Hepatocyte (in vitro differentiated cells): ENCODE results near the gene ULBP2. TPM values are rescaled to one million over a fixed set of nuclear protein-coding genes. Genes with fewer than 3 reads are reported as not detected.

Experiments
- DNase-seq: peaks from one replicate; pipeline ENCODE4 v3.0.0-alpha.2; 2016; ENCODE audit warnings: low spot score
- H2AFZ ChIP-seq: fragments of 200-600 bp; sonication (generic); 2 replicates; pipeline ENCODE4 v1.6.0; 2016; ENCODE audit warnings: antibody characterized with exemption, mild to moderate bottlenecking
- H3K27ac ChIP-seq: fragments of 200-600 bp; sonication (generic); 2 replicates; pipeline ENCODE4 v1.5.1; 2016; ENCODE audit warnings: mild to moderate bottlenecking
- H3K27me3 ChIP-seq: fragments of 200-600 bp; sonication (generic); 2 replicates; pipeline ENCODE4 v1.6.1; 2016
- H3K36me3 ChIP-seq: fragments of 200-600 bp; sonication (generic); replicated peaks from 2 replicates; pipeline ENCODE4 v1.5.1; 2016; ENCODE audit warnings: low read depth; ENCODE audit not compliant: insufficient read depth
- H3K4me1 ChIP-seq: fragments of 200-600 bp; sonication (generic); 2 replicates; pipeline ENCODE4 v1.5.1; 2016; ENCODE audit warnings: mild to moderate bottlenecking, moderate library complexity; ENCODE audit not compliant: insufficient read depth
- H3K4me2 ChIP-seq: fragments of 200-600 bp; sonication (generic); 2 replicates; pipeline ENCODE4 v1.6.0; 2016
- H3K4me3 ChIP-seq: fragments of 200-600 bp; sonication (generic); 2 replicates; pipeline ENCODE4 v1.5.1; 2016; ENCODE audit warnings: mild to moderate bottlenecking
- H3K79me2 ChIP-seq: fragments of 200-600 bp; sonication (generic); 2 replicates; pipeline ENCODE4 v1.6.0; 2017; ENCODE audit warnings: mild to moderate bottlenecking
- H3K9me2 ChIP-seq: fragments of 200-600 bp; sonication (generic); replicated peaks from 2 replicates; pipeline ENCODE4 v1.6.0; 2017; ENCODE audit warnings: mild to moderate bottlenecking; ENCODE audit not compliant: insufficient read depth
- H3K9me3 ChIP-seq: fragments of 200-600 bp; sonication (generic); 2 replicates; pipeline ENCODE4 v1.5.1; 2016; ENCODE audit warnings: low read depth, mild to moderate bottlenecking
- H4K20me1 ChIP-seq: fragments of 200-600 bp; sonication (generic); 2 replicates; pipeline ENCODE4 v1.6.0; 2016; ENCODE audit warnings: mild to moderate bottlenecking; ENCODE audit not compliant: insufficient read depth, poor library complexity, severe bottlenecking
- CTCF ChIP-seq: fragments of 200-600 bp; sonication (generic); IDR thresholded peaks from 2 replicates; pipeline ENCODE4 v1.5.1; 2016; ENCODE audit warnings: antibody characterized with exemption, mild to moderate bottlenecking; ENCODE audit not compliant: poor library complexity
- EZH2 ChIP-seq: fragments of 200-600 bp; sonication (generic); IDR thresholded peaks from 2 replicates; pipeline ENCODE4 v1.6.1; 2016; ENCODE audit warnings: antibody characterized with exemption, mild to moderate bottlenecking, borderline replicate concordance
- EZH2phosphoT487 ChIP-seq: fragments of 200-600 bp; sonication (generic); IDR thresholded peaks from one replicate; pipeline ENCODE4 v1.6.1; 2018; ENCODE audit warnings: antibody characterized with exemption, mild to moderate bottlenecking, low read depth, moderate library complexity; ENCODE audit not compliant: unreplicated experiment, severe bottlenecking
- WGBS: methylation state at CpG from one replicate; pipeline ENCODE4 v1.1.6; 2016; ENCODE audit warnings: low lambda C conversion rate; ENCODE audit errors: missing lambda C conversion rate; 5-methylcytosine and 5-hydroxymethylcytosine counted together
- polyA plus RNA-seq: library from polyadenylated mRNA; unstranded; fragments of >200 nt; fragmentation: Nextera tagmentation; extraction: Ambion mirVana; gene quantifications from 2 replicates; pipeline ENCODE4 v1.2.1, GENCODE V29; 2016
- total RNA-seq: library from RNA; depleted of rRNA; stranded (reverse); fragments of >200 nt; gene quantifications from 2 replicates; pipeline ENCODE4 v1.2.3, GENCODE V29; 2014

ULBP2 gene
- total and polyA plus RNA-seq, 2 experiments from 2014 or later: 0.10 to 0.15 TPM

- no peaks in the 10 kb centered on the region for H3K79me2 ChIP-seq
- H3K4me3 ChIP-seq: no peak overlapping the region
- no peaks in the 10 kb centered on the region for H3K9me2 ChIP-seq
- H4K20me1 ChIP-seq: no peaks in the 10 kb centered on the region
- no peak for TF ChIP-seq EZH2phosphoT487
- TF ChIP-seq EZH2: no peak
- TF ChIP-seq CTCF: no peak
- no peaks in the 10 kb centered on the region for H3K9me3 ChIP-seq
- no peaks in the 10 kb centered on the region for H3K27me3 ChIP-seq
- WGBS: 93% methylated on average over 9 of the region's 9 CpGs
- H3K4me1 ChIP-seq: peaks cover 7% of the 10 kb centered on the region
- H3K4me2 ChIP-seq: no peak overlapping the region
- no peaks in the 10 kb centered on the region for H3K36me3 ChIP-seq
- no peak overlapping the region for H3K27ac ChIP-seq
- no peak for DNase-seq
- H2AFZ ChIP-seq: no peak overlapping the region
Measured at GRCh38 chr6:149898966-149899365, 42.8 kb upstream of the ULBP2 start.

GRCh38 chr6:149899486-149899885 is 42.3 kb upstream of the ULBP2 start:
- H3K9me3 ChIP-seq: no peaks in the 10 kb centered on the region
- WGBS: 82% methylated on average over 6 of the region's 6 CpGs
- TF ChIP-seq EZH2phosphoT487 (no peak), CTCF (no peak), EZH2 (no peak)

GRCh38 chr6:149899926-149900619 is 41.7 kb upstream of the ULBP2 start:
- H3K4me1 ChIP-seq: peaks cover 7% of the 10 kb centered on the region
- DNase-seq: no peak
- no peak overlapping the region for H3K4me2 ChIP-seq
- no peak overlapping the region for H2AFZ ChIP-seq
- no peaks in the 10 kb centered on the region for H3K27me3 ChIP-seq
- no peaks in the 10 kb centered on the region for H3K79me2 ChIP-seq
- H3K36me3 ChIP-seq: no peaks in the 10 kb centered on the region
- TF ChIP-seq EZH2 (no peak), CTCF (no peak), EZH2phosphoT487 (no peak)
- H3K9me3 ChIP-seq: no peaks in the 10 kb centered on the region
- 75% methylated on average over 7 of the region's 7 CpGs for WGBS
- H3K9me2 ChIP-seq: no peaks in the 10 kb centered on the region
- H3K27ac ChIP-seq: no peak overlapping the region
- H4K20me1 ChIP-seq: no peaks in the 10 kb centered on the region
- no peak overlapping the region for H3K4me3 ChIP-seq

More at GRCh38 chr6:149899486-149899885, 42.3 kb upstream of the ULBP2 start:
- no peak overlapping the region for H3K4me3 ChIP-seq
- no peaks in the 10 kb centered on the region for H3K79me2 ChIP-seq
- no peak for DNase-seq
- no peaks in the 10 kb centered on the region for H3K27me3 ChIP-seq
- H2AFZ ChIP-seq: no peak overlapping the region
- no peaks in the 10 kb centered on the region for H4K20me1 ChIP-seq
- H3K27ac ChIP-seq: no peak overlapping the region
- H3K4me2 ChIP-seq: no peak overlapping the region
- H3K9me2 ChIP-seq: no peaks in the 10 kb centered on the region
- peaks cover 7% of the 10 kb centered on the region for H3K4me1 ChIP-seq
- H3K36me3 ChIP-seq: no peaks in the 10 kb centered on the region
